ENCODE measurements around the gene MMEL1.

The MMEL1 gene

DNA sequence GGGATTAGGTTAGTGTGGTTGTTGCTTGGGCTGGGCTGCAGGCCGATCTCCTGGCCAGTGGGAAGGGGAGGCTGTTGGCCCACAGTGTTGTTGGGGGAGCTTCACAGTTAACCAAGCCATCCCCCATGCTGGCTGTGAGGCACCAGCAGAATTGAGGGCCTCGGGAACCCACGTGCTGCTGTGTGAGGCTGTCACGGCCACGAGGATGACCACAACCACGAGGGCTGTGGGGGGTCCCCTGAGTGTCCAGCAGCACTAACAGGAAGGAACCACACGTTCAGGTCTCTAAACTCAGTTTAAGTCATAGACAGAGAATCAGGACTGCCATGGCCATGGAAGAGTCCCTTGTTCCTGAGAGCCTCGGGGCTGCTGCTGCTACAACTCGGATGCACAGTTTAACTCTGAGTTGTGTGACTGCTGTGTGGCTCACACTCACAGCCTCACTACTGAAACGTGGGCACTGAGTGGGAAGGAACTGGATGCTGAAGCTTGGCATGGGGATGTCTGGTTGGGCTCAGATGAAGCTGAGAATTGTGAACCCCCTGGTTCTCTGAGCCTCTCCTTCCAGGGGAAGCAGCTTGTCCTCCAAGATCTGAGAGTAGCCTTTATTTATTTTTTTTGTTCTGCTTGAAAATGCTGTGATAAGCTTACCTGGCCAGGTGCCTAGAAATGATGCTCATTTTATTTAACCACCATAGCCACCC is 4.8 kb upstream of the MMEL1 start:
- no peak overlapping the region for H3K27ac ChIP-seq
- TF ChIP-seq ZFX (IDR thresholded peaks at IDR 0.05) = no peak
- TF ChIP-seq, protein P1, sequence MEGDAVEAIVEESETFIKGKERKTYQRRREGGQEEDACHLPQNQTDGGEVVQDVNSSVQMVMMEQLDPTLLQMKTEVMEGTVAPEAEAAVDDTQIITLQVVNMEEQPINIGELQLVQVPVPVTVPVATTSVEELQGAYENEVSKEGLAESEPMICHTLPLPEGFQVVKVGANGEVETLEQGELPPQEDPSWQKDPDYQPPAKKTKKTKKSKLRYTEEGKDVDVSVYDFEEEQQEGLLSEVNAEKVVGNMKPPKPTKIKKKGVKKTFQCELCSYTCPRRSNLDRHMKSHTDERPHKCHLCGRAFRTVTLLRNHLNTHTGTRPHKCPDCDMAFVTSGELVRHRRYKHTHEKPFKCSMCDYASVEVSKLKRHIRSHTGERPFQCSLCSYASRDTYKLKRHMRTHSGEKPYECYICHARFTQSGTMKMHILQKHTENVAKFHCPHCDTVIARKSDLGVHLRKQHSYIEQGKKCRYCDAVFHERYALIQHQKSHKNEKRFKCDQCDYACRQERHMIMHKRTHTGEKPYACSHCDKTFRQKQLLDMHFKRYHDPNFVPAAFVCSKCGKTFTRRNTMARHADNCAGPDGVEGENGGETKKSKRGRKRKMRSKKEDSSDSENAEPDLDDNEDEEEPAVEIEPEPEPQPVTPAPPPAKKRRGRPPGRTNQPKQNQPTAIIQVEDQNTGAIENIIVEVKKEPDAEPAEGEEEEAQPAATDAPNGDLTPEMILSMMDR (conservative IDR thresholded peaks at IDR 0.05) = no peak

- TF ChIP-seq, protein P1 (conservative IDR thresholded peaks at IDR 0.05) = no peak
- TF ChIP-seq ZFX (IDR thresholded peaks at IDR 0.05) = no peak
- no peak overlapping the region for H3K27ac ChIP-seq
Observed at GRCh38 chr1:2636733-2637132, 3.9 kb upstream of the MMEL1 start.

- no peak for TF ChIP-seq ZFX (IDR thresholded peaks at IDR 0.05)
- TF ChIP-seq, protein P1 (conservative IDR thresholded peaks at IDR 0.05) = no peak
- H3K27ac ChIP-seq = no peak overlapping the region
Observed at GRCh38 chr1:2635361-2636010, 2.7 kb upstream of the MMEL1 start.

DNA sequence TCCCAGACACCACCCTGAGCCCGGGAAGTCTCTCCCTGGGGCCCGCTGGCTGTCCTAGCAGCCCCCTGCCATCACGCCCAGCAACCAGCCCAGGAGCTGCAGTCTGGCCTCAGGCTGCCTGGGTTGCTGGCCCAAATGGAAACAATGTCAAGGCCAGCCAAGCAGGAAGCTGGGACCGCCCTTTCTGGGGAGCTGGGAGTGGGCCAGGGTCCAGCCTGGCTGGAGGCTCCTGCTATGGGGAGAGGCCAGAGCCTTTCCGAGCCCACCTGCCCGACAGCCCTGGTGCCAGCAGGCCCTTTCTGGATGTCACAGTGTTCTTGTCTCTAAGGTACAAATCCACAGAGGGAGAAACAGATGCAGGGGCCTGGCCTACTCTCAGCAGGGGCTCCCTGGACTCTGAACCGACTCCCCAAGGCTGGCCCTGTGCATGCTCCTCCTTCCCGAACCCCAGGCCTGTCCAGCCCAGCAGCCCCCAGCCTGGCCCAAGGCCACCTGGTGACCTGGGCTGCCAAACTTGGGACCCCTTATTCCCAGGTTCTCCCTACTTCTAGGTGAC is 1.2 kb upstream of the MMEL1 start:
- no peak overlapping the region for H3K27ac ChIP-seq
- no peak for TF ChIP-seq ZFX (IDR thresholded peaks at IDR 0.05)
- TF ChIP-seq, protein P1 (conservative IDR thresholded peaks at IDR 0.05) = no peak

GRCh38 chr1:2633366-2633935 is 635 bp upstream of the MMEL1 start:
- H3K27ac ChIP-seq = no peak overlapping the region
- TF ChIP-seq, protein P1 (conservative IDR thresholded peaks at IDR 0.05) = no peak
- TF ChIP-seq ZFX (IDR thresholded peaks at IDR 0.05) = no peak

GRCh38 chr1:2632051-2632430 is 775 bp downstream of the MMEL1 start:
- TF ChIP-seq, protein P1 (conservative IDR thresholded peaks at IDR 0.05) = no peak
- no peak for TF ChIP-seq ZFX (IDR thresholded peaks at IDR 0.05)

More at GRCh38 chr1:2632051-2632430, 775 bp downstream of the MMEL1 start:
- no peak overlapping the region for H3K27ac ChIP-seq

Data from C4-2B (cell line).